Stimulated activated CD8-positive, alpha-beta memory T cell treated with anti-CD3 and anti-CD28 coated beads, Interleukin-7, amount 100 ng/mL, for 4 hours (primary cell): ENCODE measurements around the gene INAFM1.
"Not testable (repeated sequence)": the region's sequence is repeated elsewhere in the genome, so short reads cannot be mapped to it uniquely, and the experiment has no call there.

Experiments
- DNase-seq, 2 donors: peaks; one replicate each; pipeline ENCODE4 v3.0.0-alpha.2; 2020; ENCODE audit warnings: low read depth in 2 of 2

INAFM1 gene

DNA sequence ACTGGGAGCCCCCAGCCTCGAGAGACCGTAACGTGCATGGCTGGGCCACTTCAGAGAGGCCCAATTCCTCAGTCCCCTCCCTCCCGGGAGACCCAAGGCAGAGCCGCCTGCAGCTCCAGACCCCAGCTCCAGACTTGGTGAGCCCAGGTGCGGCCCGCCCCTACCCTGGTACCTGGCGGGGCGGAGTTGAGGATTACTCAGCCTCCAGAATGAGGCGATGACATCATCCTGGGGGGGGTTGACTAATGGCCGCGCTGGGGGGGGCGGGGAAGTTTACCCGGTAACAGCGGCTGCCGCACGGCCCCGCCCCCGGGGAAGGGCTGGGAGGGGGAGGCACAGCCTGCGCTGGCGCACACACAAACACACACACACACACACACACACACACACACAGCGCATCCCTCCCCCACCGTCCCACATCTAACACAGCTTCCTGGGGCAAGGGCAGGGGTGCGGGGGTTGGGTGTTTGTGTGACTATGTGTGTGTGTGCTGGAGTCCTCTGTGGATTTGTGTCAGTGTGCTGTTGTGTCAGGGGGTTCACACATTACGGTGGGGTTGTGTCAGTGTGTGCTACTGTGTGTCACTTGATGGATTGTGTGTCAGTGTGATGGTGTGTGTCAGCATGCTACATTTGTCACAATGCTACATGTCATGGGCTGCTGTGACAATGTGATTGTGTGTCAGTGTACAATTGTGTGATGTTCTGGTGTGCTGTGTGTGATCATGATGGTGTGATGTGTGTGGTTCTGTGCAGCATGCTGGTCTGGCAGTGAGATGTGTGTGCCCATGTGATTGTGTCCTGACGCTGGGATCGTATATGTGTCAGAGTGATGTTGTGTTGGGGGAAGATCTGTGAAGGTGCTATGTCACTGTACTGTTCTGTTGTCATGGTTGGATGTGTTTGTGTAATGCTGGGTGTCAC, 33.4 kb upstream of the INAFM1 start:
- peak; percentile 79 to 81 for DNase-seq

DNA sequence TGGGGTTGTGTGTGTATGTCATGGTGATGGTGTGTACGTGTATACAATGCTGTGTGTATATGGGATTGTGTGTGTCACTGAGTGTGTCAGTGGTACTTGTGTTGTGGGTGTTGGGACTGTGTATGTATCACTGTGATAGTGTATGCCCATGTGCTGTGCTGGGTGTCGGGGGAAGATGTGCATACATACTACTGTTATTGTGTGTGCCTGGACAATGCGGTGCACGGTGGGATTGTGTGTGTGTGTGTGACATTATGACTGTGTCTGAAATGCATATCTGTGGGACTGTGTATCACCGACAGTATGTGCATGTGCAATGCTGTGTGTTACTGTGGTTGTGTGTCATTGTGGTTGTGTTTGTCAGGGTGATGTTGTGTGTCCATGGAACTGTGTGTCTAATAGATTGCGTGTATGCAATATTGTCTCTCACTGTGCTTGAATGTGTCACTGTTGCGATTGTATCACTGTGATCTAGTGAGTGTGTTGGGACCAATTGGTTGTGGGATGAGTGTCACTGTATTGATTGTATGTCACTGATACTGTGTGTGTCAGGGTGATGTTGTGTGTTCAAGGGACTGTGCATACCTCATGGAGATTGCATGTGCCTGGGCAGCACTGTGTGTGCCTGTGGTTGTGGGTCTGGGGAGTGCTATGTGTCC, 32.6 kb upstream of the INAFM1 start:
- DNase-seq: no peak

DNA sequence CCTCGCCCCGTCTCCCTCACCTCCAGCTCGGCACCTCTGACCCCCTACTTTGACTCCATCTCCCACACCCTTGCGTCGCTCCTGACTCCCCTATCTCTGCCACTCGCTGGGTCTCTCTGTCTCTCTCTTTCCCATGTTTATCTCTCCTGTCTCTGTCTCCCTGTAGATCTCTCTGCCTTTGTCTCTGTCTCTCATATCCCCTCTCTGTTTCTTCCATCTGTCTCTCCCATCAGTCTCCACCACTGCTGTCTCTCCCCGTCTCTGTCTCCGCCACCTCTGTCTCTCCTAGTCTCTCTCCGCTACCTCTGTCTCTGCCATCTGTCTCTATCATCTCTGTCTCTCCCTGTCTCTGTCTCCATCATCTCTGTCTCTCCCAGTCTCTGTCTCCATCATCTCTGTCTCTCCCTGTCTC, 31.3 kb upstream of the INAFM1 start:
- DNase-seq: no peak

DNA sequence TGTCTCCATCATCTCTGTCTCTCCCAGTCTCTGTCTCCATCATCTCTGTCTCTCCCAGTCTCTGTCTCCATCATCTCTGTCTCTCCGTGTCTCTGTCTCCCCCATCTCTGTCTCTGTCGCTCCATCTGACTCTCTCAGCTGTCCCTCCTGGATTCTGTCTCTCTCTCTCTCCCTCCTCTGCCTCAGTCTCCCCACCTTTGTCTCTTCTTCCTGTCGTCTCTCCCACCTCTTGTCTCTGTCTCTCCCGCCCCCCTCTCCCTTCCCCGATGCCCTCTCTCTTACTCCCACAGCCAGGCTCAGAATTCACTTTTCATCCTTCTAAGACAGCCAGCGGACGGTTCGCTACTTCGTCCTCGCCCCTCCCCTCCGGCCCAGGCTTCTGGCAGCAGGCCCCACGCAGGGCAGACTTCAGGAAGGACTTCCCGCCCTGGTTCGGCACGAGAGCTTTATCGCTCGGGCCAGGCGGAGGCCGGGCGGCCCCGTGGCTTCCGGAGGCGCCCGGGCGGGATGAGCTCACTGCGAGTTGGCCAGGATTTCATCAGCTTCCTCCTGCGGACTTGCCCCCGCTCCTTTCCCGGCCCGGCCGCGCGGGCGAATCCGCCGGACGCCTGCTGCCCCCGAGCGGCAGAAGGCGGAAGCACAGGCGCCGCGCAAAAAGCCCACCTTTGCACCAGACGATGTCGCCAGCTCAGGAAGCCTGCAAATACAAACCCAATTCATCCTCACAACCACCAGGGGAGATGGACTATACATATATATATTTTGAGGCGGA, 30.7 kb upstream of the INAFM1 start:
- peak; percentile 75 to 89 for DNase-seq

DNA sequence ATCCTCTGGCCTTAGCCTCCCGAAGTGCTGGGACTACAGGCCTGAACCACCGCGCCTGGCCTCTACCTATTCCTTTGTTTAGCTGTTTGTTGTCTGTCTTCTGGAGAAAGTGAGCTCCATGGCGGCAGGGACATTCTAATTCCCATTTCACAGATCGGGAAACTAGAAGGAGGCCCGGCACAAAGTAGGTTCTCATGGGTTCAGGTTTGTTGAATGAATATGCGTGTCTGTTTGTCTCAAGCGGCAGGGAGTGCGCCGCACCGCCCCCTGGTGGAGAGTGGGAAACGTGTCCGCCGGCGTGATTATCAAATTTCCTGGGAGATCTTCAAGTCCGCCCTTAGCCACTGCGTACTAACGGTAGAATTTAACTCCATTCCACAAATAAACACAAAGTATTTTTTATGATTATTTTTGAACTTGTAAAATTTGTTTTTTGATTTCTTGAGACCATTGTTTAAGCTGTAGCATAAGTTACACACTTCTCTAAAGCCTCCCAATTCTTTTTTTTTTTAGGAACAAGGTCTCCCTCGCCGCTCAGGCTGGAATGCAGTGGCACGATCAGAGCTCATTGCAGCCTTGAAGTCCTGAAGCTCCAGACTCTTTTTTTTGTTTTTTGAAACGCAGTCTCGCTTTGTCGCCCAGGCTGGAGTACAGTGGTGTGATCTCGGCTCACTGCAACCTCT, 27.2 kb upstream of the INAFM1 start:
- DNase-seq: peak; percentile 52 to 63

DNA sequence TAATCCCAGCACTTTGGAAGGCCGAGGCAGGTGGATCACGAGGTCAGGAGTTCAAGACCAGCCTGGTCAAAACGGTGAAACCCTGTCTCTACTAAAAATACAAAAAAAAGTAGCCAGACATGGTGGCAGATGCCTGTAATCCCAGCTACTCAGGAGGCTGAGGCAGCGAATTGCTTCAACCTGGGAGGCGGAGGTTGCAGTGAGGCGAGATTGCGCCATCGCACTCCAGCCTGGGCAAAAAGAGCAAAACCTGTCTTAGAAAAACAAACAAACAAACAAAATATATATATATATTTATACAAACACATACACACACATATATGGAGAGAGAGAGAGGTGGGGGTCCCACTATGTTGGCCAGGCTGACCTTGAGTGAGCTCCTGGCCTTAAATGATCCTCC, 21.7 kb upstream of the INAFM1 start:
- not testable (repeated sequence) for DNase-seq

DNA sequence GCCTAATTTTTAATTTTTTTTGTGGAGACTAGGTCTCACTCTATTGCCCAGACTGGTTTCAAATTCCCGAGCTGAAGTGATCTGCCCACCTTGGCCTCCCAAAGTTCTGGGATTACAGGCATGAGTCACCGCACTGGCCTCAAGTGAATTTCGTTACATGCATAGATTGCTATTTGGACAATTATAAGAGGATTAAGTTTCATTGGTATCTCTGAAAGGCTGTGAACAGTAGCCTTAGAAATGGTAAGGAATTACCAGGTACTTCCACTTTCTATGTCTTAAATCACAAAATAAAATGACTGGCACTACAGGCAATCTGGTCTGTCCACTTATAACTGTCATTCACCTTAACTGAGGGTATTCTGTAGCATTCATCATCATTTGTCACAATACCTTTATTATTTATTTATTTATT, 21.2 kb upstream of the INAFM1 start:
- no peak for DNase-seq

DNA sequence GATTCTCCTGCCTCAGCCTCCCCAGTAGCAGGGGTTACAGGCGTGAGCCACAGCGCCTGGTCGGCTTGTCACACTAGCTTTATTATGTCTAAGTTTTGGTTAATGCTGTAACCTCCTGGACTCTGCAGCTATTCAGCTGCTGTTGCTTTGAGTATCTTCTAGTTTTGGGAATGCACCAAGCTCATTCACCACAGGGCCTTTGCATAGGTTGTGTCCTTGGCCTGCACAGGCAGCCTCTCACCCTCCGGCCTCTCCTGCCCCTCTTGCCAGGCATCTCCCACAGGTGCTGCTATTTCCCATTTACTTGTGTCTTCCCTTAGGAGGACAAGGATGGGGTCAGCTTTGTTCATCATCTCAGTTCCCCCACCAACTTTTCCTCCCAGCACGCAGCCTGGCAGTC, 20.7 kb upstream of the INAFM1 start:
- DNase-seq: no peak

DNA sequence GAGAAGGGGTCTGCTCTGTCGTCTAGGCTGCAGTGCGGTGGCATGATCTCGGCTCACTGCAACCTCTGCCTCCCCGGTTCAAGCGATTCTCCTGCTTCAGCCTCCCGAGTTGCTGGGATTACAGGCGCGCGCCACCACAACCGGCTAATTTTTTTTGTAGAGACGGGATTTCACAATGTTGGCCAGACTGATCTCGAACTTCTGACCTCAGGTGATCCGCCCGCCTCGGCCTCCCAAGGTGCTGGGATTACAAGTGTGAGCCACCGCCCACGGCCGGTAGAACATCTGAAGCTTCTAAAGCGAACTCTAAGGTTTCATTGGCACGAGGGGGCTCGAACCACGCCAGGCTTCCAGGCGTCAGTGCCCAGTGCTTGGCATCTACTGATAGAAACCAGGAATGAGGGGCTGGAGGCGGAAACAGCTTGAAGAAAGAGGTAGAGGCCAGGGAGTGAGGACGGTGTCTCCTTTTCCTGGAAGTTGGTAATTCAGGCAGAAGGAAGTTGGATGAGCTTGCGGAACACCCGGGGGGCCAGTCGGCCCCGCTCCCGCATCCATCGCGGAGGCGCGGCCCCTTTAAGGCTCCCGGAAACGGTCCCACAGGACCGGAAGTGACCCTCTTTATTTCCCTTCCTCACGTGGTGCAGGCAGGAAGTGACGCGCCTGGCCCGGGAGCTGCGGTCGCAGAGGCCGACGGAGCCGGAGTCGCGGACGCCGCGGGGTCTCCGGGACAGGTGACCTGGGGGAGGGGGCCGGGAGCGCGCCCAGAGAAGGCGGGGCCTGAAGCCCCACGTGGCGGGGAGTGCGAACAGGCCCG, 18.6 kb upstream of the INAFM1 start, which contains the start of gene CCDC9:
Gene CCDC9 (plus strand): TSS at position 647 of the 814 bp plus-strand sequence. CDS start 1,876 bp downstream, outside the sequence.
- DNase-seq: peak; percentile 84 to 89

DNA sequence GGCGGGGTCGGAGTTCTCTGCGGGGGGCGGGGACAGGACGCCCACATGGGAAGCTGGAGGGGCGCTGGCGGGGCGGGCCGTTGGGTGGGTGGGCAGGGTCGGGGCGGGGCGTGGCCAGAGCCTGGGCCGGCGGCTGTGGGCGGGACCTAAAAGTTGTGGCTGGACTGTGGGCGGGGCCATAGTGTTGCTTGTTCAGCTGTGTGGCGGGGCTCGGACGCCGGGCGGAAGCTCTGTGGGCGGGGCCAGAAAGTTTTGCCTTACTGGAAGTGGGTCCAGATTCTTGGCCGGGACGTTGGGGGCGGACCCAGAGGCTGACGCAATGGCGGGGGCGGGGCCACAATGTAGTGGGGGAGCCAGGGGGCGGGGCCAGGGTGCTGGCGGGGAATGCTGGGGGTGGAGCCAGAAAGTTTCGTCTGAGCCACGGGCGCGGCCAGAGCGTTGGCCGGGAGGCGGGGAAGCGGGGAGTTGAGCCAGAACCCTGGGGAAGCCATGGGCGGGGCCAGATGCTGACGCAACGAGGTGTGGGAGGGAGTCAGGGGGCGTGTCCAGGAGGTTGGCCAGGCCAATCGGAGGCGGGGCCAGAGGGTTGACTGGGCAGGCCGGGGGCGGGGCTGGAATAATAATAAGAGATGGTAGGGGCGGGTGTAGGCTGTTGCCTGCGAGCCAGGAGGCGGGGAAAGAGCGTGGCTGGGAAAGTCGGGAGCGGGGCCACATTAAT, 17.8 kb upstream of the INAFM1 start:
- peak; percentile 99 for DNase-seq

DNA sequence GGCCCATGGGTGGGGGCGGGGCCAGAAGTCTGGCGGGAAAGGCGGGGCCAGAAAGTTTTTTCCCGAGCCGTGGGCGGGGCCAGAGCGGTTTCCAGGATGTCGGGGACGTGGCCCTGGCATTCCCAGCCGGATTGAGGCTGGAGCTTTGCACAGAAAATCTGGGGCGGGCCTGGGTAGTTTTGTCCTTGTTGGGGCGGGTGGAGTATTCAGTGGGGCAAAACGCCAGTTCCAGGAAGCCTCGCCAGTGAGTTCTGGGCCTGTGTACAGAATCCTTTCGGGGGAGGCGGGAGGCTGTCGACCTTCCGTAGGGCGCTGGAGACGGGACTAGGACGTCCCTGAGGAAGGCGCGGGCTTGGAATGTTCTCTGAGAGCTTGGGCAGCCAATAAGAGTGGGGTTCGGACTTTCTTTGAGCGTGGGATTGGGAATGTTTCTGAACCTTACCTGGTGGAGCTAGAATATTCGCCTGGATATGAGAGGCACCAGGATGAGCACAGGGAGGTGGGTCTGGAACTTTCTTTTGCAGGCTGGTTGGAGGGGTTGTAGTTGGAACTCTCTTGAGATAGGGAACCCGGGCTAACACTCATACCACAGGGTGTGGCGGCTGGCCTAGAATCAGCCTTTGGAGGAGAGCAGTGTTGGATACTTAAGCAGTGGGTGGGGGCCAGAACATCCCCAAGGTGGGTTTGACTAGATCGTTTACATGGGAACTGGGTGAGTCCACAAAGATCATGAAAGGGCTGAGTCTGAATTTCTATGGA, 17.1 kb upstream of the INAFM1 start:
- no peak for DNase-seq

DNA sequence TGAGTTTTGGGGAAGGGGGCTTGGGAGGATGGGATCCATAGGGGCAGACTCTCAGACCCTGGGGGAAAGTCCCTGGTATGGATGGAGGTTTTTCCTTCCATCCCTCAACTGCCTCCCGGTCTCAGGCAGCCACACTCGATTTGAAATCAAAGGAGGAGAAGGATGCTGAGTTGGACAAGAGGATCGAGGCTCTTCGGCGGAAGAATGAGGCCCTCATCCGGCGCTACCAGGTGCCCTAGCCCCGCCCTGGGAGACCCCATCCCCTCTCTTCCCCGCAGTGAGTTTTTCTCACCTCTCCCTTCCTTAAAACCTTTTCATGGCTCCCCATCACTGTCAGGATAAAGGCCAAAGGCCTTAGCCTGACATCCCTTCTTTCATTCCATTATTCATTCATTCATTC, 16.3 kb upstream of the INAFM1 start:
- DNase-seq: no peak

DNA sequence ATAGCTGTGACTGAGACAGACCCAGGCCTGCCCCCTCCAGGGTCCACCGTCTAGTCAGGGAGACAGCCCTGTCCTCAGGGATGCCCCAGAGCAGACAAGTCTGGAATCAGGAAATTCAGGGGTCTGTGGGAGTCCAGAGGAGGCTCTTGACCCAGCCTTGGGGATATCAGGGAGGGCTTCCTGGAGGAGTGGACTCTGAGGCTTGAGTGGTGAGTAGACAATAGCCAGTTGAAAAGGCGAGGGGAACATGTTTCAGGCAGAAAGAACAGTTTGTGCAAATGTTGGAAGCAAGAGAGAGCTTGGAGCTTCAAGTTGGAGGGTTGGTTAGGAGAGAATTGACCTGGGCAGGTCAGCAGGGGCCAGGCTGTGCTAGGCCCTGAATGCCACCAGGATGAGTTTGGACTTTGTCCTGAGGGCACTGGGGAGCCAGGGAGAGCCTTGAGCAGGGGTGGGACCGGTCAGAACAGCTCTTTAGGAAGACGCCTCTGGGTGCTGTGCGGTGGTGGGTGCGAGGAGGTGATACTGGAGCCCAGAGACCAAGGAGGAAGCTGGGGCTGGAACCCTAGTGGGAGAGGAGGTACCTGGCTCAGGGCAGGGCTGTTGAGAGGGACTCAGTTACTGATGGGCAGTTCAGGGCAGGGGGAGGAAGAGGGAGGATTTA, 15.7 kb upstream of the INAFM1 start:
- DNase-seq: no peak

DNA sequence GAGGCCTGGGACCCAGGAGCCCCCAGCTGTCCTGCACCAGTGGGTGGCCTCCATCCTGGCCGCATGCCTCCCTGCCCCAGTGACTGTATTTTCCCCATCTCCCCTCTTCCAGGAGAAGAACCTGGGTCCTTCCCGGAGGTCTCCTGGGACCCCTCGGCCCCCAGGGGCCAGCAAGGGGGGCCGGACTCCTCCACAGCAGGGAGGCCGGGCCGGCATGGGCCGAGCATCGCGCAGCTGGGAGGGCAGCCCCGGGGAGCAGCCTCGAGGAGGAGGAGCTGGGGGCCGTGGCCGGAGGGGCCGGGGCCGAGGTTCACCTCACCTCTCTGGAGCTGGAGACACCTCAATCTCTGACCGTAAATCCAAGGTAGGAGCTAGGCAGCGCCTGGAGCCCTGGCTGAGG, 14.2 kb upstream of the INAFM1 start:
- DNase-seq: no peak

DNA sequence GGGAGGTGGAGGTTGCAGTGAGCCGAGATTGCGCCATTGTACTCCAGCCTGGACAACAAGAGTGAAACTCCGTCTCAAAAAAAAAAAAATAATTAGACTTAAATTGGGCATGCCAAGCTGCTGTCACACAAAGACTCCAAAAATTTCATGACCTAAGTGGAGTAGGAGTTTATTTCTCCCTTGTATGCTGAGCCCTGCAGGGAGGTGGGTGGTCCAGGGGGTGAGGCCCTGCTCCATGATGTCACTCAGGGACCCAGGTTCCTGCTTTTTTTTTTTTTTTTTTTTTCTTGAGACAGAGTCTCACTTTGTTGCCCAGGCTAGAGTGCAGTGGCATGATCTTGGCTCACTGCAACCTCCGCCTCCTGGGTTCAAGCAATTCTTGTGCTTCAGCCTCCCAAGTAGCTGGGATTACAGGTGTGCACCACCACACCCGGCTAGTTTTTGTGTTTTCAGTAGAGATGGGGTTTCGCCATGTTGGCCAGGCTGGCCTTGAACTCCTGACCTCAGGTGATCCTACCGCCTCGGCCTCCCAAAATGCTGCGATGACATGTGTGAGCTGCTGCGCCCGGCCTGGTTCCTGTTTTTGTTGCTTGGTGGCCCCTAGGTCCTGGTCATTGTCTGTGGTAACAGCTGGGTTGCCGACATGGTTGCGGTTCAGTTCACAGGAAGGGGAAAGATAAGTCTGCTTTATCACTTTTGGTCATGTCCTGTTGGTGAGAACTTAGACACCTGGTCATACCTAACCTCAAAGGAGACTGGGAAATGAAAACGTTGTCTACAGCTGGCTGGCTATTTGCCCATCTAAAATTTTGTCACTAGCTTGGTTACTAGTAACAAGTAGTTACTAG, 12.5 kb upstream of the INAFM1 start:
- DNase-seq: not testable (repeated sequence)

DNA sequence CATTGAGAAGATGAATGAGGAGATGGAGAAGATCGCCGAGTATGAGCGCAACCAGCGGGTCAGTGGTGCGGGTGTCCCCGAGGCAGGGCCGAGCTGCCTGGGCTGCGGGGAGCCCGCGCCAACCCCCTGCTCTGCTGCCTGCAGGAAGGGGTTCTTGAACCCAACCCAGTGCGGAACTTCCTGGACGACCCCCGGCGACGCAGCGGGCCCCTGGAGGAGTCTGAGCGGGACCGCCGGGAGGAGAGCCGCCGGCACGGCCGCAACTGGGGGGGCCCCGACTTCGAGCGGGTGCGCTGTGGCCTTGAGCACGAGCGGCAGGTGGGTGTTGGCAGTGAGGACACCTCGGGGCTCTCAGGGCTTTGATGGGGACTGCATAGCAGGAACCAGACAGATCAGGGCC, 10.1 kb upstream of the INAFM1 start:
- DNase-seq: no peak

DNA sequence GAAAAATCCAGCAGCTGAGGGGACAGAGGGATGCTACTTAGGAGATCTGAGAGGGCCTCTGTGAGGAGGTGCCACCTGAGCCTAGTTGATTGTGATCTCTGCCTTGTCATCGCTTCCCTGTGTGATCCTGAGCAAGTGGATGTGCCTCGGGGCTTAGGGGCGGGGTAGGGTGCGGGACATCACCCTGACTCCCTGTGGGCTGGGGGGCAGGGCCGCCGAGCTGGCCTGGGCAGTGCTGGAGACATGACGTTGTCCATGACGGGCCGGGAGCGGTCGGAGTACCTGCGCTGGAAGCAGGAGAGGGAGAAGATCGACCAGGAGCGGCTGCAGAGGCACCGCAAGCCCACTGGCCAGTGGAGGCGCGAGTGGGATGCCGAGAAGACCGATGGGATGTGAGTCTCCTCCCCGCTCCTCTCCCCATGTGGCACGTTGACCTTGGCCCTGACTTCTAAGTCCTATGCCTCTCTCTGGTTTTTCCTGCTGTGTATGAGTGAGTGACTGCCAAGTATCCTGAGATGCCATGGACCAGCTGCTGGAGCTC, 8.2 kb upstream of the INAFM1 start:
- no peak for DNase-seq

DNA sequence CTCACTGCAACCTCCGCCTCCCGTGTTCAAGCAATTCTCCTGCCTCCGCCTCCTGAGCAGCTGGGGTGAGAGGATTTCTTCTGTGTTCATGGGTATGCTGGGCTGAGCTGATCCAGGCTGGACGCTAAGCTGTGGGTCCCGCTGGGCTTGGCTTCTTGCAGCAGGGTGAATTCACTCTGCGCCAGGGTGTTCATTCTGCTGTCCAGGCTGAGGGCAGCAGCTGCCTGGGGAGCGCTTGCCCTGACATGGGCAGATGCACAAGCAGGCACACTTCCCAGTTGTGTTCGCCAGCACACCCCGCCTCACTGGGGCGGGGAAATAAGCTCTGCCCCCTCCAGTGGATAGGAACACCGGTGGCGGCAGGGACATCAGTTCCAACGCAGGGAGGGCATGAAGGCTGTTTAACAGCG, 7.3 kb upstream of the INAFM1 start:
- DNase-seq: no peak
